H1 (cell line): ENCODE measurements around the gene CCDC116. TPM values are rescaled to one million over a fixed set of nuclear protein-coding genes. Genes with fewer than 3 reads are reported as not detected.
A peak's percentile ranks its signal among the peaks of the same experiment; 100 is the strongest.

Source experiments
- ATF3 ChIP-seq: IDR thresholded peaks from 2 replicates; pipeline ENCODE4 v1.6.1; 2011; ENCODE audit warnings: low read depth, mild to moderate bottlenecking, low read length; ENCODE audit not compliant: insufficient read depth
- BRCA1 ChIP-seq: IDR thresholded peaks from 2 replicates; pipeline ENCODE4 v1.6.1; 2012; ENCODE audit warnings: low read depth, low read length, improper control_type of control experiment
- CBX5 ChIP-seq: fragments of 300-800, 300-1000 bp; sonication (generic); IDR thresholded peaks from 2 replicates; pipeline ENCODE4 v1.7.1; 2016; ENCODE audit warnings: antibody characterized with exemption, low read length, low read depth
- CBX8 ChIP-seq: fragments of 300-800, 300-1000 bp; sonication (generic); IDR thresholded peaks from 2 replicates; pipeline ENCODE4 v1.7.1; 2016; ENCODE audit warnings: low read depth, low read length, borderline replicate concordance
- CREB1 ChIP-seq: IDR thresholded peaks from 2 replicates; pipeline ENCODE4 v1.6.1; 2012; ENCODE audit warnings: inconsistent platforms
- CTBP2 ChIP-seq: IDR thresholded peaks from 2 replicates; pipeline ENCODE4 v1.7.0; 2011; ENCODE audit warnings: borderline replicate concordance, mild to moderate bottlenecking, moderate library complexity, mixed read lengths, low read length; ENCODE audit not compliant: insufficient read depth, insufficient read length
- EGR1 ChIP-seq: IDR thresholded peaks from 2 replicates; pipeline ENCODE4 v1.6.1; 2011; ENCODE audit warnings: low read depth, low read length, borderline replicate concordance
- GABPA ChIP-seq: IDR thresholded peaks from 2 replicates; pipeline ENCODE4 v1.6.1; 2011; ENCODE audit warnings: mild to moderate bottlenecking, low read length, moderate library complexity, borderline replicate concordance; ENCODE audit not compliant: insufficient read depth
- GTF2F1 ChIP-seq: IDR thresholded peaks from 2 replicates; pipeline ENCODE4 v1.6.1; 2012; ENCODE audit warnings: low read depth, low read length, improper control_type of control experiment, borderline replicate concordance
- HDAC2 ChIP-seq, 2 experiments: fragments of 300-600 bp in 1 of 2; sonication (generic) in 1 of 2; IDR thresholded peaks; 2 replicates each; pipeline ENCODE4 v1.6.1; 2011 to 2012; ENCODE audit warnings: low read depth in 2 of 2, low read length in 2 of 2, mild to moderate bottlenecking in 2 of 2, moderate library complexity in 2 of 2, borderline replicate concordance in 1 of 2, inconsistent platforms in 1 of 2
- KDM1A ChIP-seq: fragments of 200-600, 300-600 bp; sonication (generic); IDR thresholded peaks from 2 replicates; pipeline ENCODE4 v1.7.1; 2016; ENCODE audit warnings: mild to moderate bottlenecking, low read length, borderline replicate concordance
- PHF8 ChIP-seq: fragments of 200-600 bp; sonication (generic); conservative IDR thresholded peaks from 2 replicates; pipeline ENCODE4 v1.7.1; 2012; ENCODE audit warnings: low read depth, mild to moderate bottlenecking, inconsistent platforms, low read length, moderate library complexity
- POLR2A ChIP-seq, 2 experiments: IDR thresholded peaks; 1 replicate in 1 of 2; 2 replicates in 1 of 2; pipeline ENCODE4 v1.6.1; 2011; ENCODE audit warnings: low read depth in 2 of 2, low read length in 2 of 2, mild to moderate bottlenecking in 2 of 2; ENCODE audit errors: control extremely low read depth in 1 of 2
- POLR2AphosphoS5 ChIP-seq: IDR thresholded peaks from 2 replicates; pipeline ENCODE4 v1.6.1; 2011; ENCODE audit warnings: low read depth, low read length
- RBBP5 ChIP-seq: IDR thresholded peaks from 2 replicates; pipeline ENCODE4 v1.7.1; 2012; ENCODE audit warnings: low read depth, mild to moderate bottlenecking, inconsistent platforms, low read length, moderate library complexity, borderline replicate concordance
- RNF2 ChIP-seq: fragments of 200-900, 300-1000 bp; sonication (generic); IDR thresholded peaks from 2 replicates; pipeline ENCODE4 v1.7.1; 2016; ENCODE audit warnings: borderline replicate concordance, low read depth, mild to moderate bottlenecking, antibody characterized with exemption, low read length; ENCODE audit not compliant: poor library complexity, severe bottlenecking; ENCODE audit errors: missing control alignments
- SIRT6 ChIP-seq: IDR thresholded peaks from one replicate; pipeline ENCODE4 v1.7.1; 2012; ENCODE audit warnings: low read length, inconsistent platforms
- SP4 ChIP-seq: IDR thresholded peaks from 2 replicates; pipeline ENCODE4 v1.6.1; 2012; ENCODE audit warnings: low read length, inconsistent platforms
- TAF7 ChIP-seq: optimal IDR thresholded peaks from 2 replicates; pipeline ENCODE3; 2011; ENCODE audit warnings: low read depth, mild to moderate bottlenecking, inconsistent platforms, low read length, moderate library complexity, borderline replicate concordance
- USF2 ChIP-seq: IDR thresholded peaks from 2 replicates; pipeline ENCODE4 v1.6.1; 2011; ENCODE audit warnings: low read length, improper control_type of control experiment
- YY1 ChIP-seq: IDR thresholded peaks from 2 replicates; pipeline ENCODE4 v1.6.1; 2011; ENCODE audit warnings: low read depth, mild to moderate bottlenecking, low read length
- ZNF274 ChIP-seq: IDR thresholded peaks from 2 replicates; pipeline ENCODE4 v1.7.0; 2012; ENCODE audit warnings: low read length, borderline replicate concordance; ENCODE audit errors: extremely low read depth
- polyA plus RNA-seq, 7 experiments: library from polyadenylated mRNA; depleted of rRNA in 3 of 7; stranded (reverse) in 5 of 7; unstranded in 2 of 7; fragments of >200 nt in 5 of 7; fragments of 200-250 nt in 2 of 7; gene quantifications; 1 replicate in 5 of 7; 2 replicates in 1 of 7; 4 replicates in 1 of 7; pipeline versions ENCODE4 v1.2.1 to v1.2.3, GENCODE V29; 2011 to 2013; ENCODE audit warnings: missing spikeins in 2 of 7, mixed read lengths in 2 of 7
- total RNA-seq: library from RNA; stranded (reverse); fragmentation: NEBNext Ultra II Directional; extraction: Animal tissue kit (Norgen Biotek cat#: 25700); gene quantifications from 2 replicates; pipeline ENCODE4 v1.2.1, GENCODE V29; 2021

Gene CCDC116
- total and polyA plus RNA-seq, 2 of the 8 experiments (the other 6 are each of a cell fraction or from before 2014, with no cell fraction given): 0.08 TPM; not detected in 1

- TF ChIP-seq TAF7 (peak; percentile 38), PHF8 (peak; percentile 69), RBBP5 (peak; percentile 37; the same call in 1 of the 2 replicates), USF2 (no peak), CREB1 (peak; percentile 45), SP4 (no peak), RNF2 (peak; percentile 43), HDAC2 (IDR thresholded peaks at IDR 0.05; ENCODE audit: borderline replicate concordance in 1 of 2, low read depth in 2 of 2, low read length in 2 of 2) (no peak; a peak in 1 of 4 replicates), CBX8 (no peak), GABPA (no peak), ZNF274 (no peak), CBX5 (no peak), EGR1 (no peak), POLR2A (IDR thresholded peaks at IDR 0.05; ENCODE audit: control extremely low read depth in 1 of 2, low read depth in 2 of 2, low read length in 2 of 2) (peak in 1 of 2 experiments; percentile 64; a peak in 2 of 3 replicates), CTBP2 (no peak), GTF2F1 (no peak), ATF3 (no peak), POLR2AphosphoS5 (peak; percentile 75), SIRT6 (no peak), YY1 (no peak), KDM1A (no peak), BRCA1 (no peak)
Measured at GRCh38 chr22:21641789-21642583, 9.4 kb downstream of the CCDC116 start, which contains the start of gene SDF2L1 (continued).
